ENCODE results near the gene CCDC3.

The CCDC3 gene

DNA sequence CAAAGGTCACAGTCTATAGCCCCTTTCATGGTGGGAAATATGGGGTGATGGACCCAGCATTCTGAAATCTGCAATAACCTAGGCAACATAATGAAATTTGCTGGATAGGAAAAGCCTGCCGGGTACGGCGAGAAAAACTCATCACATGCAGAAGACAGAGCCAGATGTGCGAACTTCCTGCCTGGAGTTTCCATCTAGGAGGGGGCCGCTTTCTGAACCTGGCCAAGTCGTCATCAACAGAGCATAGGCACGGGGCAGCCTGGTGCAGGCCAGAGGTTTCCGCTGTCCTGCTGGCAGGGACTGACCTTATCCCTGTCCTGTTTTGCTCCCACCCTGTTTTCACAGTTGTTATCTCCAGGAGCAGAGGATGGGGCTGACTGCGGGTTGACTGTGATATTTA lies 27.4 kb downstream of the CCDC3 start:
- no peak overlapping the region for H3K4me3 ChIP-seq (replicated peaks; ENCODE audit: insufficient read depth, low read length)
- no peak for DNase-seq (ENCODE audit: low read depth in 1 of 2, low spot score in 1 of 2)
- no peak overlapping the region for H3K27ac ChIP-seq (replicated peaks)
- TF ChIP-seq, protein P1, sequence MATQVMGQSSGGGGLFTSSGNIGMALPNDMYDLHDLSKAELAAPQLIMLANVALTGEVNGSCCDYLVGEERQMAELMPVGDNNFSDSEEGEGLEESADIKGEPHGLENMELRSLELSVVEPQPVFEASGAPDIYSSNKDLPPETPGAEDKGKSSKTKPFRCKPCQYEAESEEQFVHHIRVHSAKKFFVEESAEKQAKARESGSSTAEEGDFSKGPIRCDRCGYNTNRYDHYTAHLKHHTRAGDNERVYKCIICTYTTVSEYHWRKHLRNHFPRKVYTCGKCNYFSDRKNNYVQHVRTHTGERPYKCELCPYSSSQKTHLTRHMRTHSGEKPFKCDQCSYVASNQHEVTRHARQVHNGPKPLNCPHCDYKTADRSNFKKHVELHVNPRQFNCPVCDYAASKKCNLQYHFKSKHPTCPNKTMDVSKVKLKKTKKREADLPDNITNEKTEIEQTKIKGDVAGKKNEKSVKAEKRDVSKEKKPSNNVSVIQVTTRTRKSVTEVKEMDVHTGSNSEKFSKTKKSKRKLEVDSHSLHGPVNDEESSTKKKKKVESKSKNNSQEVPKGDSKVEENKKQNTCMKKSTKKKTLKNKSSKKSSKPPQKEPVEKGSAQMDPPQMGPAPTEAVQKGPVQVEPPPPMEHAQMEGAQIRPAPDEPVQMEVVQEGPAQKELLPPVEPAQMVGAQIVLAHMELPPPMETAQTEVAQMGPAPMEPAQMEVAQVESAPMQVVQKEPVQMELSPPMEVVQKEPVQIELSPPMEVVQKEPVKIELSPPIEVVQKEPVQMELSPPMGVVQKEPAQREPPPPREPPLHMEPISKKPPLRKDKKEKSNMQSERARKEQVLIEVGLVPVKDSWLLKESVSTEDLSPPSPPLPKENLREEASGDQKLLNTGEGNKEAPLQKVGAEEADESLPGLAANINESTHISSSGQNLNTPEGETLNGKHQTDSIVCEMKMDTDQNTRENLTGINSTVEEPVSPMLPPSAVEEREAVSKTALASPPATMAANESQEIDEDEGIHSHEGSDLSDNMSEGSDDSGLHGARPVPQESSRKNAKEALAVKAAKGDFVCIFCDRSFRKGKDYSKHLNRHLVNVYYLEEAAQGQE (IDR thresholded peaks at IDR 0.05; ENCODE audit: insufficient replicate concordance, low read depth): no peak
- no peak for TF ChIP-seq SPI1 (IDR thresholded peaks at IDR 0.05; ENCODE audit: borderline replicate concordance, low read depth)
- TF ChIP-seq, protein P2, sequence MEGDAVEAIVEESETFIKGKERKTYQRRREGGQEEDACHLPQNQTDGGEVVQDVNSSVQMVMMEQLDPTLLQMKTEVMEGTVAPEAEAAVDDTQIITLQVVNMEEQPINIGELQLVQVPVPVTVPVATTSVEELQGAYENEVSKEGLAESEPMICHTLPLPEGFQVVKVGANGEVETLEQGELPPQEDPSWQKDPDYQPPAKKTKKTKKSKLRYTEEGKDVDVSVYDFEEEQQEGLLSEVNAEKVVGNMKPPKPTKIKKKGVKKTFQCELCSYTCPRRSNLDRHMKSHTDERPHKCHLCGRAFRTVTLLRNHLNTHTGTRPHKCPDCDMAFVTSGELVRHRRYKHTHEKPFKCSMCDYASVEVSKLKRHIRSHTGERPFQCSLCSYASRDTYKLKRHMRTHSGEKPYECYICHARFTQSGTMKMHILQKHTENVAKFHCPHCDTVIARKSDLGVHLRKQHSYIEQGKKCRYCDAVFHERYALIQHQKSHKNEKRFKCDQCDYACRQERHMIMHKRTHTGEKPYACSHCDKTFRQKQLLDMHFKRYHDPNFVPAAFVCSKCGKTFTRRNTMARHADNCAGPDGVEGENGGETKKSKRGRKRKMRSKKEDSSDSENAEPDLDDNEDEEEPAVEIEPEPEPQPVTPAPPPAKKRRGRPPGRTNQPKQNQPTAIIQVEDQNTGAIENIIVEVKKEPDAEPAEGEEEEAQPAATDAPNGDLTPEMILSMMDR (IDR thresholded peaks at IDR 0.05; ENCODE audit: insufficient read depth, low read length): no peak
- TF ChIP-seq POLR2AphosphoS5 (IDR thresholded peaks at IDR 0.05; ENCODE audit: low read depth): no peak
- no peak for TF ChIP-seq GABPA (IDR thresholded peaks at IDR 0.05; ENCODE audit: low read depth)
- no peaks in the 10 kb centered on the region for H3K27me3 ChIP-seq (ENCODE audit: insufficient read depth, poor library complexity, severe bottlenecking)

DNA sequence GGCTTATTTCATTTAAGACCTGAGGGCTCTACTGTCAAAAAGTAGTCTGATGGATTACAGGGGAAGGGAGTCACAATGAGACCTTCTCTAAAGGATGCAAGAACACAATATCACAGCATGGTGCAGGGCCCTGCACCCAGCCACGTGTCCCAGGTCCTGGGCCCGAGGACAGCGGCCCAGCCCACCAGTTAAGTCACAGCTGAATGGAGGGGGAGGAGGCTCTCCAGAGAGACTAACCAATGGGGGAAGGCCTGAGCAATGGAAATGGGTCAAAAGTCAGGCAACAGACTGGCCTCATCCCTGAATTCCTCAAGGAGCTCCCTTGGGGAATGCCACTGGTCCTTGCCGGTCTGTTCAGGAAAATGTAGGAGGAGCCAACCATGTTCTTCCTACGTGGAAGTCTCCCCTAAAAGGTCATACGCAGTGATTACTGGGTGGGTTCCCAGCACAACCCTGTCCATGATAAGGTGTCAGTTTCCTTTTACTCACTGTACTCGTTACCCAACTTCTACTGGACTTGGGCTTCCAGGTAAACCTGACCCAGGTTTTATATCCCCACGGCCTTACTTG lies 28.3 kb downstream of the CCDC3 start:
- Histone ChIP-seq H3K4me3 (replicated peaks; ENCODE audit: insufficient read depth, low read length) (no peak overlapping the region), H3K27ac (replicated peaks) (no peak overlapping the region), H3K27me3 (ENCODE audit: insufficient read depth, poor library complexity, severe bottlenecking) (no peaks in the 10 kb centered on the region)
- no peak for DNase-seq (ENCODE audit: low read depth in 1 of 2, low spot score in 1 of 2)
- no peak for TF ChIP-seq POLR2AphosphoS5 (IDR thresholded peaks at IDR 0.05; ENCODE audit: low read depth)
- TF ChIP-seq, protein P2 (IDR thresholded peaks at IDR 0.05; ENCODE audit: insufficient read depth, low read length): no peak
- TF ChIP-seq, protein P1 (IDR thresholded peaks at IDR 0.05; ENCODE audit: insufficient replicate concordance, low read depth): no peak
- no peak for TF ChIP-seq SPI1 (IDR thresholded peaks at IDR 0.05; ENCODE audit: borderline replicate concordance, low read depth)
- TF ChIP-seq GABPA (IDR thresholded peaks at IDR 0.05; ENCODE audit: low read depth): no peak

DNA sequence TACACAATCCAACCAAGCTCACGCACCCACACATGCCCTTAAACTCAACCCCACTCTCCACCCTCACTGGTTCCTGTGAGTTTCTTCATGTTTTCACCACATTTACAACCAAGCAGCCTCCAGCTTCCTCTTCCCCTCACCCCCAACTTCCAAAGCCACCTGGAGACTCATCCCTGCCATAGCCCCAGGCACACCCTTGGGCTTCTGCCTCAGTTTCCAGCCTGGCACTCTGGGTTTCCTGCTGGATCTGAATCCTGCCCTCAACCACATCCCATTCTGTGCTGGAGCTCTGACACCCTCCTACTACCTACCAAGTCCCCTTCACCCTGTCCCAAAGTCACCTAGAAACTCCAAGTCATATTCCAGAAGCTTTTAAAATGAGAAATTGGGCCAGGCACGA lies 29.4 kb downstream of the CCDC3 start:
- TF ChIP-seq SPI1 (IDR thresholded peaks at IDR 0.05; ENCODE audit: borderline replicate concordance, low read depth): no peak
- TF ChIP-seq, protein P2 (IDR thresholded peaks at IDR 0.05; ENCODE audit: insufficient read depth, low read length): no peak
- no peaks in the 10 kb centered on the region for H3K27me3 ChIP-seq (ENCODE audit: insufficient read depth, poor library complexity, severe bottlenecking)
- DNase-seq (ENCODE audit: low read depth in 1 of 2, low spot score in 1 of 2): no peak
- no peak overlapping the region for H3K4me3 ChIP-seq (replicated peaks; ENCODE audit: insufficient read depth, low read length)
- no peak overlapping the region for H3K27ac ChIP-seq (replicated peaks)

All from HL-60 (cell line).